GM21717 (cell line): ENCODE data around the gene SCP2.

ENCODE experiments used
- ATAC-seq: cut with Tn5 transposase; IDR thresholded peaks from one replicate; pipeline ENCODE4 v1.9.1; 2021; ENCODE audit warnings: mild to moderate bottlenecking, moderate library complexity; ENCODE audit not compliant: unreplicated experiment

Gene SCP2

GRCh38 chr1:53078333-53079101 lies 151.4 kb downstream of the SCP2 start:
- no peak for ATAC-seq

- ATAC-seq = no peak
These were observed 152.2 kb downstream of the SCP2 start for GRCh38 chr1:53079251-53079650.

- no peak for ATAC-seq
These were observed 153.0 kb downstream of the SCP2 start for GRCh38 chr1:53080041-53080440.

GRCh38 chr1:53080769-53081168 lies 153.7 kb downstream of the SCP2 start:
- no peak for ATAC-seq

- ATAC-seq = no peak
These were observed 154.4 kb downstream of the SCP2 start for GRCh38 chr1:53081384-53082066.

GRCh38 chr1:53082826-53083455 lies 155.9 kb downstream of the SCP2 start:
- no peak for ATAC-seq

- ATAC-seq = no peak
These were observed 156.8 kb downstream of the SCP2 start for GRCh38 chr1:53083636-53084588.

GRCh38 chr1:53084589-53084971 lies 157.5 kb downstream of the SCP2 start:
- ATAC-seq = no peak

- no peak for ATAC-seq
These were observed 158.3 kb downstream of the SCP2 start for GRCh38 chr1:53085405-53085804.

GRCh38 chr1:53086491-53087070 lies 159.5 kb downstream of the SCP2 start:
- ATAC-seq = no peak

- ATAC-seq = no peak
These were observed 160.5 kb downstream of the SCP2 start for GRCh38 chr1:53087332-53088285.

GRCh38 chr1:53088616-53089300 lies 161.7 kb downstream of the SCP2 start:
- ATAC-seq = no peak

- ATAC-seq = no peak
These were observed 162.6 kb downstream of the SCP2 start for GRCh38 chr1:53089478-53090226.

- ATAC-seq = no peak
These were observed 163.4 kb downstream of the SCP2 start for GRCh38 chr1:53090227-53091147.

GRCh38 chr1:53091841-53092645 lies 165.0 kb downstream of the SCP2 start:
- no peak for ATAC-seq
